Colonic mucosa (tissue), 4 donors: ENCODE results near the gene IL1RAPL1. TPM values are rescaled to one million over a fixed set of nuclear protein-coding genes. Genes with fewer than 3 reads are reported as not detected.

Experiments used
- DNase-seq: peaks from one replicate; pipeline ENCODE4 v3.0.0-alpha.2; 2020
- H3K27ac ChIP-seq: fragments of 200-600 bp; one replicate; pipeline ENCODE4 v1.8.0; 2021
- H3K27me3 ChIP-seq: fragments of 200-600 bp; one replicate; pipeline ENCODE4 v1.8.0; 2021
- H3K36me3 ChIP-seq: fragments of 200-600 bp; one replicate; pipeline ENCODE4 v1.8.0; 2021
- H3K4me1 ChIP-seq: fragments of 200-600 bp; one replicate; pipeline ENCODE4 v1.8.0; 2021; ENCODE audit warnings: mild to moderate bottlenecking
- H3K4me3 ChIP-seq: fragments of 200-600 bp; one replicate; pipeline ENCODE4 v1.8.0; 2021
- H3K9ac ChIP-seq, 2 donors: one replicate each; pipeline ENCODE4 v1.7.0; 2013; ENCODE audit warnings: control low read depth in 2 of 2, low read depth in 2 of 2, low read length in 2 of 2
- H3K9me3 ChIP-seq: fragments of 200-600 bp; one replicate; pipeline ENCODE4 v1.8.0; 2021
- CTCF ChIP-seq: fragments of 200-600 bp; IDR thresholded peaks from one replicate; pipeline ENCODE4 v1.8.0; 2022; ENCODE audit warnings: antibody characterized with exemption, mild to moderate bottlenecking
- intact Hi-C: fragments of 100-400 bp; cut with DNase I; formaldehyde crosslinking; loops from one replicate; pipeline ENCODE4 v1.14.1; 2022
- microRNA-seq: library from miRNA; unstranded; fragments of <30 nt; microRNA quantifications from one replicate; pipeline ENCODE4, GENCODE V29; 2019
- total RNA-seq, 2 donors: library from RNA; stranded (reverse); fragmentation: NEBNext Ultra II Directional in 1 of 2; extraction: Animal tissue kit (Norgen Biotek cat#: 25700) in 1 of 2; gene quantifications; one replicate each; pipeline ENCODE4 v1.2.1, GENCODE V29; 2021
- donor health status: healthy.
- donor health status: DM: no; HTN: no; CAD: no.
- donor health status: DM: no; HTN: no; CAD: no.

The IL1RAPL1 gene
- total RNA-seq, 2 donors from 2014 or later = 0.10 to 0.24 TPM

DNA sequence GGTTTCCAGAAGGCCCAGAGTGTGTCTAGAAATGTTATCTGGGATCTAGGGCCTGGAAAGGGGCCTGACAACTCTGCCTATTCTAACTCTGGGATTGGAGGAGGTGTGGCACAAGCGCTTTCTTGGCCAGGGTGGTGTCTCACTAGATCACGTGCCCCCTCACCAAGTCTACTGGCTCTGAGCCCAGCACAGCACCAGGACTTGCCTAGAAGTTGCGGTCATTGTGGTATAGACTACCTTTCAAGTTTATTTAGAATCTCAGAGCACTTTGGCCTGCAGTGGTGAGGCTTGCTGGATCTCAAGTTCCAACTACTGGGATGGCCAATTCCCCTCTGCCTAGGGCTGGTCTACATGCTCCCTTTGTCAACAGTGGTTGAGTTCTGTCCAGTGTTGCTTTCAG is 1404.8 kb downstream of the IL1RAPL1 start:
- no peak for DNase-seq

GRCh38 chrX:30005813-30006212 is 1418.6 kb downstream of the IL1RAPL1 start:
- Histone ChIP-seq H3K27me3 (no peaks in the 10 kb centered on the region), H3K9me3 (no peaks in the 10 kb centered on the region), H3K36me3 (no peaks in the 10 kb centered on the region), H3K4me3 (no peak overlapping the region), H3K27ac (no peak overlapping the region), H3K4me1 (no peaks in the 10 kb centered on the region), H3K9ac (no peak overlapping the region)
- no peak for TF ChIP-seq CTCF
- intact Hi-C loops = no loop called here
- DNase-seq = no peak

More for the DNA sequence above, 1404.8 kb downstream of the IL1RAPL1 start:
- Histone ChIP-seq H3K27me3 (no peaks in the 10 kb centered on the region), H3K4me3 (no peak overlapping the region), H3K9me3 (no peaks in the 10 kb centered on the region), H3K4me1 (no peaks in the 10 kb centered on the region), H3K9ac (no peak overlapping the region), H3K36me3 (no peaks in the 10 kb centered on the region), H3K27ac (no peak overlapping the region)
- TF ChIP-seq CTCF = no peak
- intact Hi-C loops = no loop called here

Small RNAs within 50 kb of the gene (microRNA-seq; reads per million reads assigned to microRNA genes)
- not detected for gene MIR4666B
